Peyer's patch (tissue), 4 donors: ENCODE results near the gene GIPR. TPM values are rescaled to one million over a fixed set of nuclear protein-coding genes. Genes with fewer than 3 reads are reported as not detected.
A peak's percentile ranks its signal among the peaks of the same experiment; 100 is the strongest.

Source experiments
- DNase-seq, 3 donors: peaks; one replicate each; pipeline ENCODE4 v3.0.0-alpha.2; 2017 to 2019
- H3K27ac ChIP-seq, 4 donors: fragments of 200-600 bp; sonication (generic); one replicate each; pipeline ENCODE4 v1.5.1; 2016 to 2019
- H3K27me3 ChIP-seq, 2 donors: fragments of 200-600 bp; sonication (generic); one replicate each; pipeline ENCODE4 v1.5.1; 2019
- H3K36me3 ChIP-seq, 3 donors: fragments of 200-600 bp; sonication (generic); one replicate each; pipeline ENCODE4 v1.5.1; 2016 to 2019
- H3K4me1 ChIP-seq, 4 donors: fragments of 200-600 bp; sonication (generic); one replicate each; pipeline ENCODE4 v1.5.1; 2016 to 2019
- H3K4me3 ChIP-seq, 4 donors: fragments of 200-600 bp; sonication (generic); 1 replicate in 3 of 4; 2 replicates in 1 of 4; pipeline ENCODE4 v1.5.1; 2016 to 2019; ENCODE audit warnings: mild to moderate bottlenecking in 1 of 4
- H3K9me3 ChIP-seq, 4 donors: fragments of 200-600 bp; sonication (generic); one replicate each; pipeline ENCODE4 v1.5.1; 2016 to 2019; ENCODE audit warnings: mild to moderate bottlenecking in 1 of 4
- CTCF ChIP-seq, 6 experiments: fragments of 450-650 bp in 4 of 6; fragments of 200-600 bp in 2 of 6; sonication (generic) in 1 of 6; IDR thresholded peaks; one replicate each; pipeline ENCODE4 v1.5.1; 2017 to 2019; ENCODE audit warnings: antibody characterized with exemption in 6 of 6, mild to moderate bottlenecking in 3 of 6, moderate library complexity in 1 of 6
- POLR2A ChIP-seq, 2 donors: fragments of 450-650 bp; IDR thresholded peaks; one replicate each; pipeline ENCODE4 v1.5.1; 2017; ENCODE audit warnings: antibody characterized with exemption in 2 of 2, mild to moderate bottlenecking in 2 of 2, moderate library complexity in 2 of 2
- small RNA-seq, 2 donors: library from RNA; depleted of rRNA; stranded (forward); fragments of <200 nt; gene quantifications; one replicate each; pipeline ENCODE3, GENCODE V24; 2016
- total RNA-seq, 4 donors: library from RNA; depleted of rRNA; stranded (reverse); fragments of >200 nt; gene quantifications; one replicate each; pipeline ENCODE4 v1.1.0, GENCODE V29; 2016

GIPR gene
- total RNA-seq, 4 donors from 2014 or later = 4.6 to 6.0 (median 5.6) TPM; not detected in 1

GRCh38 chr19:45729800-45730290 is 61.8 kb downstream of the GIPR start:
- Histone ChIP-seq H3K27ac (peak overlapping the region in 3 of 4 donors; percentile 77 to 78 (median 78)), H3K36me3 (peaks cover 0 to 11% (median 0%) of the 10 kb centered on the region in 3 donors), H3K9me3 (no peaks in the 10 kb centered on the region), H3K27me3 (no peaks in the 10 kb centered on the region), H3K4me1 (peaks cover 0 to 19% (median 5%) of the 10 kb centered on the region in 4 donors), H3K4me3 (peak overlapping the region; percentile 74 to 89 (median 76))
- TF ChIP-seq POLR2A (IDR thresholded peaks at IDR 0.05) (no peak), CTCF (IDR thresholded peaks at IDR 0.05) (no peak)
- no peak for DNase-seq

GRCh38 chr19:45730368-45731288 is 62.6 kb downstream of the GIPR start, which contains the start of gene FBXO46:
Gene FBXO46, minus strand, starts transcription at chr19:45730896. Its CDS starts 17,401 bp downstream, at chr19:45713495.
- peak; percentile 95 to 98 (median 96) for DNase-seq
- H3K27me3 ChIP-seq = no peaks in the 10 kb centered on the region
- peak within 1 kb of the TSS; percentile 74 to 89 (median 76) for H3K4me3 ChIP-seq
- no peaks in the 10 kb centered on the region for H3K9me3 ChIP-seq
- TF ChIP-seq CTCF (IDR thresholded peaks at IDR 0.05) (peak in 1 of 6 experiments; percentile 2), POLR2A (IDR thresholded peaks at IDR 0.05) (peak; percentile 64 to 88)
- H3K27ac ChIP-seq = peak within 1 kb of the TSS; percentile 47 to 78 (median 78)
- H3K4me1 ChIP-seq = peaks cover 0 to 19% (median 5%) of the 10 kb centered on the region in 4 donors
- H3K36me3 ChIP-seq = peaks cover 0 to 3% (median 0%) of the 10 kb centered on the region in 3 donors

Small RNAs within 50 kb of the gene (small RNA-seq; reads per million reads assigned to genes)
- gene MIR642A (0.23 to 0.57 reads per million in 2 donors), gene RN7SL836P (0.06 to 0.32 reads per million in 2 donors)

Other genes with a start within 250 kb of the GIPR start
- gene ERCC1, start 244.3 kb upstream of the GIPR start, total RNA-seq = 10 to 100 TPM; 39.9 to 69.3 (median 52.5) TPM
- 10 to 100 TPM in 2 of 4 donors, 1 to 10 TPM in 1, under 1 TPM in 1; 0.85 to 56.1 (median 9.6) TPM for gene FOSB, start 200.2 kb upstream of the GIPR start, total RNA-seq
- gene RTN2, start 171.2 kb upstream of the GIPR start, total RNA-seq = 10 to 100 TPM in 1 of 4 donors, 1 to 10 TPM in 2, under 1 TPM in 1; 0.53 to 42.1 (median 4.3) TPM
- 1 to 10 TPM in 2 of 4 donors, not detected in 2; 1.5 to 1.7 TPM for gene PPM1N, start 169.8 kb upstream of the GIPR start, total RNA-seq
- 100 to 1,000 TPM in 3 of 4 donors, 10 to 100 TPM in 1; 81.7 to 123 (median 112) TPM for gene VASP, start 160.7 kb upstream of the GIPR start, total RNA-seq
- 10 to 100 TPM in 3 of 4 donors, 1 to 10 TPM in 1; 5.0 to 26.6 (median 13.6) TPM for gene OPA3, start 83.4 kb upstream of the GIPR start, total RNA-seq
- 1 to 10 TPM in 2 of 4 donors, under 1 TPM in 2; 0.18 to 3.4 (median 1.7) TPM for gene GPR4, start 66.0 kb upstream of the GIPR start, total RNA-seq
- gene EML2, start 28.8 kb upstream of the GIPR start, total RNA-seq = 10 to 100 TPM; 17.5 to 60.2 (median 46.9) TPM
- gene SNRPD2, start 23.7 kb downstream of the GIPR start, total RNA-seq = 10 to 100 TPM; 47.3 to 86.2 (median 67.3) TPM
- gene QPCTL, start 24.4 kb downstream of the GIPR start, total RNA-seq = 10 to 100 TPM in 1 of 4 donors, 1 to 10 TPM in 3; 6.1 to 11.6 (median 7.4) TPM
- gene FBXO46, start 62.7 kb downstream of the GIPR start, total RNA-seq = 10 to 100 TPM in 3 of 4 donors, 1 to 10 TPM in 1; 8.3 to 25.2 (median 19.7) TPM
- gene MEIOSIN, start 65.2 kb downstream of the GIPR start, total RNA-seq = not detected
- gene SIX5, start 101.0 kb downstream of the GIPR start, total RNA-seq = 10 to 100 TPM in 1 of 4 donors, 1 to 10 TPM in 3; 3.3 to 11.5 (median 6.2) TPM
- gene DMPK, start 114.3 kb downstream of the GIPR start, total RNA-seq = 10 to 100 TPM; 10.5 to 63.5 (median 43.5) TPM
- gene DMWD, start 124.6 kb downstream of the GIPR start, total RNA-seq = 10 to 100 TPM; 20.8 to 63.8 (median 35.4) TPM
- 1 to 10 TPM in 1 of 4 donors, under 1 TPM in 1, not detected in 2; 0.54 to 3.3 TPM for gene RSPH6A, start 147.1 kb downstream of the GIPR start, total RNA-seq
- 100 to 1,000 TPM in 1 of 4 donors, 10 to 100 TPM in 3; 44.0 to 158 (median 90.3) TPM for gene SYMPK, start 194.9 kb downstream of the GIPR start, total RNA-seq
- gene FOXA3, start 196.1 kb downstream of the GIPR start, total RNA-seq = 10 to 100 TPM in 3 of 4 donors, 1 to 10 TPM in 1; 9.1 to 17.0 (median 10.6) TPM
- 10 to 100 TPM; 18.2 to 26.4 (median 23.1) TPM for gene IRF2BP1, start 217.9 kb downstream of the GIPR start, total RNA-seq
- 10 to 100 TPM in 3 of 4 donors, 1 to 10 TPM in 1; 4.1 to 17.7 (median 14.2) TPM for gene MYPOP, start 234.4 kb downstream of the GIPR start, total RNA-seq
- gene NANOS2, start 246.6 kb downstream of the GIPR start, total RNA-seq = not detected